ENCODE results near the gene HOOK1.

- no peak for TF ChIP-seq CTCF (IDR thresholded peaks at IDR 0.05; ENCODE audit: insufficient read depth, low read length)
- no peak for TF ChIP-seq GABPA (IDR thresholded peaks at IDR 0.05; ENCODE audit: low read depth)
- no peak for TF ChIP-seq REST (IDR thresholded peaks at IDR 0.05; ENCODE audit: insufficient replicate concordance, low read depth)
- no peak for TF ChIP-seq POLR2AphosphoS5 (IDR thresholded peaks at IDR 0.05; ENCODE audit: low read depth)
- no peak for TF ChIP-seq SPI1 (IDR thresholded peaks at IDR 0.05; ENCODE audit: borderline replicate concordance, low read depth)
Measured at GRCh38 chr1:59771361-59771760, 43.4 kb upstream of the HOOK1 start.

Data from HL-60 (cell line).